HG03442 (cell line): Measurements from ENCODE around the gene TNS3.

ENCODE experiments used
- ATAC-seq: cut with Tn5 transposase; IDR thresholded peaks from one replicate; pipeline ENCODE4 v1.9.1; 2021; ENCODE audit warnings: mild to moderate bottlenecking, moderate library complexity; ENCODE audit not compliant: unreplicated experiment

The TNS3 gene

GRCh38 chr7:47438411-47439029, 143.4 kb downstream of the TNS3 start:
- ATAC-seq: no peak

GRCh38 chr7:47435889-47436312, 146.0 kb downstream of the TNS3 start:
- ATAC-seq: no peak

GRCh38 chr7:47433564-47433895, 148.4 kb downstream of the TNS3 start:
- no peak for ATAC-seq

- ATAC-seq: no peak
These were observed 149.0 kb downstream of the TNS3 start for GRCh38 chr7:47432671-47433563.

GRCh38 chr7:47430422-47430821, 151.5 kb downstream of the TNS3 start:
- no peak for ATAC-seq

- ATAC-seq: no peak
These were observed 153.0 kb downstream of the TNS3 start for GRCh38 chr7:47428768-47429472.

GRCh38 chr7:47428052-47428767, 153.7 kb downstream of the TNS3 start:
- no peak for ATAC-seq

- no peak for ATAC-seq
These were observed 154.8 kb downstream of the TNS3 start for GRCh38 chr7:47427051-47427643.

GRCh38 chr7:47424523-47424922, 157.4 kb downstream of the TNS3 start:
- no peak for ATAC-seq

GRCh38 chr7:47423196-47423595, 158.7 kb downstream of the TNS3 start:
- no peak for ATAC-seq

- ATAC-seq: no peak
These were observed 159.3 kb downstream of the TNS3 start for GRCh38 chr7:47422611-47423010.

GRCh38 chr7:47421456-47421855, 160.5 kb downstream of the TNS3 start:
- ATAC-seq: no peak

GRCh38 chr7:47420122-47420780, 161.7 kb downstream of the TNS3 start:
- ATAC-seq: no peak

GRCh38 chr7:47419471-47419870, 162.4 kb downstream of the TNS3 start:
- no peak for ATAC-seq

- no peak for ATAC-seq
These were observed 163.2 kb downstream of the TNS3 start for GRCh38 chr7:47418601-47419309.

- no peak for ATAC-seq
These were observed 165.1 kb downstream of the TNS3 start for GRCh38 chr7:47416492-47417480.

- no peak for ATAC-seq
These were observed 166.3 kb downstream of the TNS3 start for GRCh38 chr7:47415318-47416212.
